Activated naive CD4-positive, alpha-beta T cell treated with Interleukin-2 at 50 U/mL for 16 hours (primary cell): ENCODE measurements around the gene SRPK3.

Source experiments
- DNase-seq: peaks from one replicate; pipeline ENCODE4 v3.0.0-alpha.2; 2020

SRPK3 gene

GRCh38 chrX:153771415-153772315, 9.2 kb upstream of the SRPK3 start:
- DNase-seq = no peak

- no peak for DNase-seq
These were observed 8.3 kb upstream of the SRPK3 start for GRCh38 chrX:153772316-153773217.

DNA sequence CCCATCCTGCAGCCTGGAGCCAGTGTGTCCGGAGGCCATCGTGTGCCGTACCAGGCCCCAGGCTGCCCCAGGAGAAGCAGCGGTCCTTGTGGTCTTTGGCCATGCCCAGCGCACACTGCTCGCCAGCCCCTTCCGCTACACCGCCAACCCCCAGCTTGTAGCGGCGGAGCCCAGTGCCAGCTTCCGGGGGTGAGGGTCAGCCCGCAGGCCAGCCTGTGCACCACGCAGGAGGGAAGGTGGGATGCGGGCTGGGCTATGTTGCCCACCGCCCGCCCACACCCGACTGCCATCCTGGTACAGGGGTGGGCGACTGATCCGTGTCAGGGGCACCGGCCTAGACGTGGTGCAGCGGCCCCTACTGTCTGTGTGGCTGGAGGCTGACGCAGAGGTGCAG, 7.6 kb upstream of the SRPK3 start:
- DNase-seq = no peak

- DNase-seq = no peak
These were observed 6.9 kb upstream of the SRPK3 start for GRCh38 chrX:153773741-153774575.

DNA sequence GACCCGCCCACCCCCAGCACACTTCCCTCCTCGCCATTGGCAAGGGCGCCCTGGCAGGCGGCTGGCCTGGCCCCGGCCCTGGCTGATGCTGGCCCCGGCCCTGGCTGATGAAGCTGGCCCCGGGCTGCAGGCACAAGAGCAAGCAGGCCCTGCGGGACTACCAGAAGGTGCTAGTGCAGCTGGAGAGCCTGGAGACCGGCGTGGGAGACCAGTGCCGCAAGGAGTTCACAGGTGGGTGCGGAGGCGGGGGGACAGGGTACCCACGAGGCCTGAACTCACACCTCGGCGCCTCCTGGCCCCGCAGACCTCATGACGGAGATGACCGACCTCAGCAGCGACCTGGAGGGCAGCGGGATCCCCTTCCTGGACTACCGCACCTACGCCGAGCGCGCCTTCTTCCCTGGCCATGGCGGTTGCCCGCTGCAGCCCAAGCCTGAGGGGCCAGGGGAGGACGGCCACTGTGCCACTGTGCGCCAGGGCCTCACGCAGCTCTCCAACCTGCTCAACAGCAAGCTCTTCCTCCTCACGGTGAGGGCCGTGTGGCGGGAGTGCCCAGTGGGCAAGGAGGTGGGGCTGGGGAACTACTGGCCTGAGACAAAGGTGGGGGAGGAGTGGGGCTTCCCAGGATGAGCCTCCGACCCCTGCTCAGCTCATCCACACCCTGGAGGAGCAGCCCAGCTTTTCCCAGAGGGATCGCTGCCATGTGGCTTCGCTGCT, 6.1 kb upstream of the SRPK3 start:
- no peak for DNase-seq

- DNase-seq = no peak
These were observed 5.3 kb upstream of the SRPK3 start for GRCh38 chrX:153775293-153776119.

GRCh38 chrX:153776120-153776599, 4.7 kb upstream of the SRPK3 start:
- no peak for DNase-seq

- DNase-seq = no peak
These were observed 4.2 kb upstream of the SRPK3 start for GRCh38 chrX:153776611-153777045.

- no peak for DNase-seq
These were observed 3.4 kb upstream of the SRPK3 start for GRCh38 chrX:153777261-153778090.

- no peak for DNase-seq
These were observed 2.7 kb upstream of the SRPK3 start for GRCh38 chrX:153778181-153778580.

DNA sequence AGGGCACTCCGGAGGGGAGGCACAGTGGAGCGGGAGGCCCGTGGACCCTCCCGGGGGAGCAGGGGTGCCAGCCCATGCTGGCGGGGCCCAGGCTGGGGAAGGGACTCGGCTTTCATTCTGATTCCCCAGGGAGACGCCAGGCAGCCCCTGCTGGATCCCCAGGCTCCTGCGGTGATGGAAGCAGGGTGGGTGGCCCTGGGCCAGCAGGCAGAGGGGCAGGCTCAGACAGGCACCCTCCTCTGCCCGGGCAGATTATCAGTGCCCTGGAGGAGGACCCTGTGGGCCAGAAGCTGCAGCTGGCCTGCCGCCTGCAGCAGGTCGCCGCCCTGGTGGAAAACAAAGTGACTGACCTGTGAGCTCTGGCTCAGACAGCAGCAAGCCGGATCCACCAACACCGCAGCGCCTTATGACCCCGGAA, 2.1 kb upstream of the SRPK3 start:
- no peak for DNase-seq

DNA sequence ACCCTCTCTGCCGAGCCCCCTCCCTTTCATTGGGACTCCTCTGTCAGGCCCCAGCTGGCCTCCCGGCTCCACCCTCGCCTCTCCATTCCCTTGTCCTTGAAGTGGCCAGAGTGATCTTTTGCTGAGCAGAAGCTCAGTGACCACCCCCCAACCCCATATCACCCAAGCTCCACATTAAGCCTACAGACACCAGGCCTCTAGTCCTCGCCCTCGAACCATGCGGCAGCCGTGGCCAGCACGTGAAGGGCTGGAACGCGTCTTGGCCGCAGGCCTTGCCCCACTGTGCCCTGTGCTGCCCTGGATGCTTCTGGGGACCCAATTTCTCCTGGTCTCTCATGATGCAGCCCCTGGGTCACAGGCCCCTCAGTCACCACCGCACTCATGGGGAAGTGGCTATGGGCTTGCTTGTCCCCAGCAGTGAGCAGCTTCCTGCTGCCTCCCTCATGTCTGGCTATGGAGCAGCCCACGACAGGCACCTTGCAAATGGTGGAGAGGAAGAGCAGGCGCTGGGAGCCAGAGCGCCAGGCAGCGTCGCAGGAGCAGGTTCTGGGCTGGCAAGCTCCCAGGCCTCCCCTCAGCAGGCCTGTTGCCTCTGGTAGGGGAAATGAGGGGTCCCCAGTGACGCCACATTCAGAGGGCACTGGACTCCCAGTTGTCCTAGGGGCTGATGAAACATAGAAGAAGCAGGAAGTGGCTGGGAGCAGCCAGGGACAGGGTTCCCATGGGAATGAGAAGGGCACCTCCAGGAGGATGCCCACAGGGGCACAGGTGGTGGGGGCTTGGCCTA, 757 bp upstream of the SRPK3 start:
- DNase-seq = no peak

- DNase-seq = no peak
These were observed 697 bp downstream of the SRPK3 start for GRCh38 chrX:153781428-153782047.

DNA sequence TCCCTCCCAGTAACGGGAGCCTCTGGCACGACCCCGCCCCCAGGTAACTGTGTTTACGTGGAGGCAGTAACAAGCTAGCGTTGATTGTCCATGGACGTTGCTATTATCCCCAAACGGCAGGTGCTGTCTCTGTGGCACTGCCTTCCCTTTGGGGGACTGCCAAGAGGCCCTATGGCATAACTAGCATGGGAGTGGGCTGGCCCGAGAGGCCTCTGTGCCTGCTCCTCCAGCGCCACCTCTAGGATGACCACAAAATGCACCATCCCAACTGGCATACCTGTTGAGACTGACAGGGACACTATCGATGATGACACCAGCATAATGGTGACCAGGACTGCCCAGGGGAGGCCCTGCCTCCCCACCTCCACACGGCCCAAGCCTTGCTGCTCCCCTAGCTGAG, 1.5 kb downstream of the SRPK3 start:
- DNase-seq = no peak

DNA sequence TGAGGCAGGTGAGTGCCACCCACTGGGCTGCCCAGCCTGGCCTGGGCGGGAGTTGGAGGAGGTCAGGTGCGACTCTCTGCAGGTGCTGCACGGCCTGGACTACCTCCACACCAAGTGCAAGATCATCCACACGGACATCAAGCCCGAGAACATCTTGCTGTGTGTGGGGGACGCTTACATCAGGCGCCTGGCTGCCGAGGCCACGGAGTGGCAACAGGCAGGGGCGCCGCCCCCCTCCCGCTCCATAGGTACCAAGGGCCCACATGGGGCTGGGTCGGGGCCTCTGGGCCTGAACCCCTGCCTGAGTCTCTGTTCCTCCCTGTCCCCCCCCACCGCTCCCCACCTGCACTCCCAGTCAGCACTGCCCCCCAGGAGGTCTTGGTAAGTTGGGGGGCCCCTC, 2.0 kb downstream of the SRPK3 start:
- no peak for DNase-seq

- DNase-seq = no peak
These were observed 2.7 kb downstream of the SRPK3 start for GRCh38 chrX:153783378-153784013.

- DNase-seq = no peak
These were observed 3.6 kb downstream of the SRPK3 start for GRCh38 chrX:153784325-153784967.

DNA sequence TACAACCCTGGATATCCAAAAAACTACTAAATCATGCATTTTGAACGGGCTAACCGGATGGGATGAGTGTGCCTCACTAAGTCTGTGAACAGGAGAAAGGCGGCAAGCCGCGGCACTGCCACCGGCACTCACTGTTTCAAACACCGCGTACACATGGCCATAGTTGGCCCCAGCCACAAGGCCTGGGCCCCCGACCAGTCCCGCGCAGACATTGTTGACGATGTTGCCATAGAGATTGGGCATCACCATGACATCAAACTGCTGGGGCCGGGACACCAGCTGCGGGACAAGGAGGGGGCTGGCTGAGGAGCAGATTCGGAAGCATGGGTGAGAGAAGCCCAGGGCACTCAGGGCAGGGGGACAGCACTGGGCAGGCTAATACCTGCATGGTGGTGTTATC, 5.8 kb downstream of the SRPK3 start:
- DNase-seq = no peak
